Right lobe of liver (tissue), 6 donors: ENCODE measurements around the gene NXNL1. TPM values are rescaled to one million over a fixed set of nuclear protein-coding genes. Genes with fewer than 3 reads are reported as not detected.

Experiments
- ATAC-seq, 4 donors: fragments of 200-7000 bp; cut with Tn5 transposase; one replicate each; pipeline ENCODE4 v1.9.1; 2020; ENCODE audit warnings: mild to moderate bottlenecking in 4 of 4, moderate library complexity in 4 of 4
- DNase-seq, 3 donors: peaks; one replicate each; pipeline ENCODE4 v3.0.0-alpha.2; 2020
- H3K27ac ChIP-seq, 3 donors: fragments of 200-600 bp; one replicate each; pipeline ENCODE4 v1.8.0; 2022
- H3K27me3 ChIP-seq, 2 donors: fragments of 200-600 bp; one replicate each; pipeline ENCODE4 v1.8.0; 2022
- H3K36me3 ChIP-seq, 4 donors: fragments of 200-600 bp; sonication (generic) in 1 of 4; one replicate each; pipeline versions ENCODE4 v1.5.1 to v1.8.0; 2017 to 2022; ENCODE audit warnings: control low read depth in 1 of 4
- H3K4me1 ChIP-seq, 4 donors: fragments of 200-600 bp; sonication (generic) in 1 of 4; one replicate each; pipeline versions ENCODE4 v1.5.1 to v1.8.0; 2017 to 2022; ENCODE audit warnings: control low read depth in 1 of 4
- H3K4me3 ChIP-seq, 3 donors: fragments of 200-600 bp; one replicate each; pipeline ENCODE4 v1.8.0; 2022
- H3K9me3 ChIP-seq, 4 donors: fragments of 200-600 bp; sonication (generic) in 1 of 4; one replicate each; pipeline versions ENCODE4 v1.5.1 to v1.8.0; 2017 to 2022; ENCODE audit warnings: control low read depth in 1 of 4
- POLR2A ChIP-seq: fragments of 450-650 bp; IDR thresholded peaks from one replicate; pipeline ENCODE4 v1.6.1; 2017; ENCODE audit warnings: antibody characterized with exemption, mild to moderate bottlenecking
- WGBS: methylation state at CpG from one replicate; pipeline ENCODE4 v1.1.6; 2018; ENCODE audit warnings: low coverage, low lambda C conversion rate; ENCODE audit not compliant: insufficient coverage; ENCODE audit errors: missing lambda C conversion rate; 5-methylcytosine and 5-hydroxymethylcytosine counted together
- intact Hi-C, 2 donors: fragments of 100-400 bp; cut with DNase I; formaldehyde crosslinking; loops; one replicate each; pipeline versions ENCODE4 v1.11.2 to v1.14.1; 2022
- total RNA-seq, 6 experiments: library from RNA; depleted of rRNA in 2 of 6; stranded (reverse); fragments of >200 nt in 2 of 6; fragmentation: NEBNext Ultra II Directional in 3 of 6; extraction: Animal tissue kit (Norgen Biotek cat#: 25700) in 3 of 6; gene quantifications; one replicate each; pipeline versions ENCODE4 v1.1.0 to v1.2.4, GENCODE V29; 2016 to 2023
- TF ChIP-seq, protein P1 (sequence below), 4 donors: fragments of 200-600 bp in 3 of 4; fragments of 450-650 bp in 1 of 4; IDR thresholded peaks; one replicate each; pipeline versions ENCODE4 v1.5.1 to v1.8.0; 2016 to 2022; ENCODE audit warnings: antibody characterized with exemption in 4 of 4, mild to moderate bottlenecking in 2 of 4
- donor health status: DM: no; HTN: yes; CAD: no.
- donor health status: DM: no; HTN: no; CAD: no.
- donor health status: DM: no; HTN: no; CAD: no.
- donor health status: DM: no; HTN: yes; CAD: no.
- donor health status: DM: no; HTN: yes; CAD: no.

The NXNL1 gene
- total RNA-seq, 6 experiments from 2014 or later, result not detected

DNA sequence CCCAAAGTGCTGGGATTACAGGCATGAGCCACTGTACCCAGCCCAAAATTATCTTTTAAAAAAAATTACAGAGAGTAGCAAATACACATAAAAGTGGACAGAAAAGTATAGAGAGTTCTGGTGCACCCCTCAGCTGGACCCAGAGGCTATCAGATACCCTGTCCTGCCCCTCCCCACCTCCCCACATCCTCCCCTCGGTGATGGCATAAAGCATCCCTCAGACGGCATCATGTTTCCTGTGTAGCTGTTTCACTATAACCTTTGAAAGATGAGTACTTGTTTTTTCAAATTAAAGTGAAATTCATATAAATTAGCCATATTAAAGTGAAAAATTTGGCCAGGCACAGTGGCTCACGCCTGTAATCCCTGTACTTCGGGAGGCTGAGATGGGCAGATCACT is 29.7 kb upstream of the NXNL1 start:
- no peak overlapping the region for H3K4me3 ChIP-seq
- ATAC-seq, result no peak
- WGBS, result 53% methylated on average over 4 of the region's 4 CpGs
- no peaks in the 10 kb centered on the region for H3K4me1 ChIP-seq
- no peak for TF ChIP-seq POLR2A
- TF ChIP-seq, protein P1, sequence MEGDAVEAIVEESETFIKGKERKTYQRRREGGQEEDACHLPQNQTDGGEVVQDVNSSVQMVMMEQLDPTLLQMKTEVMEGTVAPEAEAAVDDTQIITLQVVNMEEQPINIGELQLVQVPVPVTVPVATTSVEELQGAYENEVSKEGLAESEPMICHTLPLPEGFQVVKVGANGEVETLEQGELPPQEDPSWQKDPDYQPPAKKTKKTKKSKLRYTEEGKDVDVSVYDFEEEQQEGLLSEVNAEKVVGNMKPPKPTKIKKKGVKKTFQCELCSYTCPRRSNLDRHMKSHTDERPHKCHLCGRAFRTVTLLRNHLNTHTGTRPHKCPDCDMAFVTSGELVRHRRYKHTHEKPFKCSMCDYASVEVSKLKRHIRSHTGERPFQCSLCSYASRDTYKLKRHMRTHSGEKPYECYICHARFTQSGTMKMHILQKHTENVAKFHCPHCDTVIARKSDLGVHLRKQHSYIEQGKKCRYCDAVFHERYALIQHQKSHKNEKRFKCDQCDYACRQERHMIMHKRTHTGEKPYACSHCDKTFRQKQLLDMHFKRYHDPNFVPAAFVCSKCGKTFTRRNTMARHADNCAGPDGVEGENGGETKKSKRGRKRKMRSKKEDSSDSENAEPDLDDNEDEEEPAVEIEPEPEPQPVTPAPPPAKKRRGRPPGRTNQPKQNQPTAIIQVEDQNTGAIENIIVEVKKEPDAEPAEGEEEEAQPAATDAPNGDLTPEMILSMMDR (IDR thresholded peaks at IDR 0.05), result no peak
- no peak for DNase-seq
- no peaks in the 10 kb centered on the region for H3K27me3 ChIP-seq
- H3K27ac ChIP-seq, result no peak overlapping the region
- no peaks in the 10 kb centered on the region for H3K9me3 ChIP-seq
- intact Hi-C loops, result loop anchor here in 1 of 2 donors (10.0 kb wide), 1 partner anchor 84 kb away; no protein-coding TSS in a partner anchor
- no peaks in the 10 kb centered on the region for H3K36me3 ChIP-seq

GRCh38 chr19:17489392-17490030 is 28.8 kb upstream of the NXNL1 start:
- ATAC-seq, result peak in 3 of 4 donors; percentile 3 to 26 (median 15)
- Histone ChIP-seq H3K9me3 (no peaks in the 10 kb centered on the region), H3K36me3 (no peaks in the 10 kb centered on the region), H3K4me1 (no peaks in the 10 kb centered on the region), H3K27me3 (no peaks in the 10 kb centered on the region), H3K4me3 (no peak overlapping the region), H3K27ac (no peak overlapping the region)
- TF ChIP-seq, protein P1 (IDR thresholded peaks at IDR 0.05), result no peak
- TF ChIP-seq POLR2A, result no peak
- DNase-seq, result no peak
- 67% methylated on average over 6 of the region's 9 CpGs for WGBS
- intact Hi-C loops, result loop anchor here in 1 of 2 donors (10.0 kb wide), 1 partner anchor 85 kb away; no protein-coding TSS in a partner anchor

GRCh38 chr19:17488593-17489391 is 28.1 kb upstream of the NXNL1 start:
- DNase-seq, result peak; percentile 78 to 84 (median 83)
- WGBS, result 48% methylated on average over 11 of the region's 31 CpGs
- intact Hi-C loops, result no loop called here

DNA sequence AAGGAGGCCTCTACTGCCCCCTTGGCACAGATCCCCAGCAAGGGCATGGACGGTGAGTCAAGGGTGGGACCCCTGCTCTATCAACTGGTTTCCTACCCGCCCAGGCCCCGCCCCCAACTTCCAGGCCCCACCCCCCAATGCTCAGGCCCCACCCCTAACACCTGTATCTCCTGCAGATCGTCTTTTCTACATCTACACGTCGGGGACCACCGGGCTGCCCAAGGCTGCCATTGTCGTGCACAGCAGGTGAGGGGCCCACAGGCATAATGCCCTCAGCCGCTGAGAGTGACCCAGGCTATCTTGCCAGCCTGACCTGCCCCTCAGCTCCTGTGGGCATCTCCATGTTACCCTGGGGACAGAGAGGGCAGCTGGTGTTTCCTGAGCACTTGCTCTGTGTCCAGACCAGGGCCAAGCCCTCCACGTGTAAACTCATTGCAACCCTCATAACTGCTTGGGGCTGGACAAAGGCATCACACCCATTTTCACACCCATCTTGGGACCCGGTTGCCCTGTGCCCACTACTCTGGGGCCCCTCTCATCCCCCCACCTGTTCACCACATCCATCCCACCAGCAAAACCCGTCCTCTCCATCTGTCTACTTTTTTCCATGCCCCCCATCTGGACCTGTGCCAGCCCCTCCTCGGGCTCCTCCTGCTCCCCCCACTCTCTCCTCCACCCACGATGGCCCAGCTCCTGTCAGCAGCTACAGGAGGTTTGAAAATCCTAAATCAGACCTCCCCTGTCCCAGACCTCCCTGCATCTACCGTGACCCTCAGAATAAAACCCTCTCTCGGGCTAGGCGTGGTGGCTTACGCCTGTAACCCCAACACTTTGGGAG is 26.8 kb upstream of the NXNL1 start:
- Histone ChIP-seq H3K27ac (peak overlapping the region in 1 of 3 donors; percentile 43), H3K36me3 (no peaks in the 10 kb centered on the region), H3K9me3 (no peaks in the 10 kb centered on the region), H3K4me1 (no peaks in the 10 kb centered on the region), H3K27me3 (no peaks in the 10 kb centered on the region), H3K4me3 (no peak overlapping the region)
- no peak for DNase-seq
- intact Hi-C loops, result no loop called here
- 80% methylated on average over 10 of the region's 18 CpGs for WGBS
- TF ChIP-seq, protein P1 (IDR thresholded peaks at IDR 0.05), result no peak
- TF ChIP-seq POLR2A, result no peak
- ATAC-seq, result no peak

More at GRCh38 chr19:17488593-17489391, 28.1 kb upstream of the NXNL1 start:
- Histone ChIP-seq H3K27me3 (no peaks in the 10 kb centered on the region), H3K36me3 (no peaks in the 10 kb centered on the region), H3K4me1 (no peaks in the 10 kb centered on the region), H3K27ac (no peak overlapping the region), H3K9me3 (no peaks in the 10 kb centered on the region), H3K4me3 (no peak overlapping the region)
- peak; percentile 91 to 95 (median 93) for ATAC-seq
- TF ChIP-seq, protein P1 (IDR thresholded peaks at IDR 0.05), result no peak
- no peak for TF ChIP-seq POLR2A
